ENCODE measurements around the gene NIBAN1.

NIBAN1 gene

DNA sequence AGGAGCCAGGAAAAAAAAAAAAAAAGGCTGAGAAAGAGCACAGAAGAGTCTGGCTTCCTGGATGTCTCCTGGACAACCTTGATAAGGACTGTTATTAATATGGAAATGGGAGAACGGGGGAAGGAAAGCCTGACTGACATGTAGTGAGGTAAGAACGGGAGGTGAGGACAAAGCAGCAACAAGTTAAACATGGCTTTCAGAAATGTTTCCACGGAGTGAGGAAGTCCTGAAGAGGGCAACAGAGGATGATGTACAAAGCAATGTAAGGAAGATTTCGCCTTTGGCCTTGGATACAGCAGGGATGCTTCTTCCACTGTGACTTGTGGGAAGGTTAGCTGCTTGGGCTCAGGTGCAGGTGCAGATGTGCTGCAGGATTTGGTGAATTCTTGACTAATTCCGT, 11.9 kb upstream of the NIBAN1 start:
- TF ChIP-seq, protein P1, sequence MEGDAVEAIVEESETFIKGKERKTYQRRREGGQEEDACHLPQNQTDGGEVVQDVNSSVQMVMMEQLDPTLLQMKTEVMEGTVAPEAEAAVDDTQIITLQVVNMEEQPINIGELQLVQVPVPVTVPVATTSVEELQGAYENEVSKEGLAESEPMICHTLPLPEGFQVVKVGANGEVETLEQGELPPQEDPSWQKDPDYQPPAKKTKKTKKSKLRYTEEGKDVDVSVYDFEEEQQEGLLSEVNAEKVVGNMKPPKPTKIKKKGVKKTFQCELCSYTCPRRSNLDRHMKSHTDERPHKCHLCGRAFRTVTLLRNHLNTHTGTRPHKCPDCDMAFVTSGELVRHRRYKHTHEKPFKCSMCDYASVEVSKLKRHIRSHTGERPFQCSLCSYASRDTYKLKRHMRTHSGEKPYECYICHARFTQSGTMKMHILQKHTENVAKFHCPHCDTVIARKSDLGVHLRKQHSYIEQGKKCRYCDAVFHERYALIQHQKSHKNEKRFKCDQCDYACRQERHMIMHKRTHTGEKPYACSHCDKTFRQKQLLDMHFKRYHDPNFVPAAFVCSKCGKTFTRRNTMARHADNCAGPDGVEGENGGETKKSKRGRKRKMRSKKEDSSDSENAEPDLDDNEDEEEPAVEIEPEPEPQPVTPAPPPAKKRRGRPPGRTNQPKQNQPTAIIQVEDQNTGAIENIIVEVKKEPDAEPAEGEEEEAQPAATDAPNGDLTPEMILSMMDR (conservative IDR thresholded peaks at IDR 0.05), result peak; percentile 75
- no peak overlapping the region for H3K27ac ChIP-seq

GRCh38 chr1:184982002-184982954, 8.0 kb upstream of the NIBAN1 start:
- TF ChIP-seq, protein P1 (conservative IDR thresholded peaks at IDR 0.05), result peak; percentile 95
- no peak overlapping the region for H3K27ac ChIP-seq

DNA sequence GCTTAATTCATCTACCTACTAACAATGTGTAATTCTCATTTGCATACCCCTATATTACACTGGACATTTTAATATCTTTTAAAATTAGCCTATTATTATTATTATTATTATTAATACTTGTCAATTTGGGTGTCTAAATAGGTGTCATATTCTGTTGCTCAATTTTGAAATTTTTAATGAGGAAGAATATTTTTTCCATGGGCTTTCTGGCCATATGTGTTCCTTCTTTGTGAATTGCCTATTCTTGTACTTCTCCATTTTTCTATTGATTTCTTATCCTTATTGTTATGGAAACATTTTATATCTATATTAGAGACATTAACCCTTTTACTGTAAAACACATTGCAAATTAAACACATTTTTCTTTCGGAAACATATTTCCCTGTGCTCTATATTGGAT, 6.4 kb upstream of the NIBAN1 start:
- TF ChIP-seq, protein P1 (conservative IDR thresholded peaks at IDR 0.05), result no peak
- H3K27ac ChIP-seq, result no peak overlapping the region

GRCh38 chr1:184975208-184975870, 1.0 kb upstream of the NIBAN1 start:
- H3K27ac ChIP-seq, result no peak overlapping the region
- TF ChIP-seq, protein P1 (conservative IDR thresholded peaks at IDR 0.05), result no peak

GRCh38 chr1:184974837-184975115, 468 bp upstream of the NIBAN1 start:
- TF ChIP-seq, protein P1 (conservative IDR thresholded peaks at IDR 0.05), result no peak
- no peak overlapping the region for H3K27ac ChIP-seq

DNA sequence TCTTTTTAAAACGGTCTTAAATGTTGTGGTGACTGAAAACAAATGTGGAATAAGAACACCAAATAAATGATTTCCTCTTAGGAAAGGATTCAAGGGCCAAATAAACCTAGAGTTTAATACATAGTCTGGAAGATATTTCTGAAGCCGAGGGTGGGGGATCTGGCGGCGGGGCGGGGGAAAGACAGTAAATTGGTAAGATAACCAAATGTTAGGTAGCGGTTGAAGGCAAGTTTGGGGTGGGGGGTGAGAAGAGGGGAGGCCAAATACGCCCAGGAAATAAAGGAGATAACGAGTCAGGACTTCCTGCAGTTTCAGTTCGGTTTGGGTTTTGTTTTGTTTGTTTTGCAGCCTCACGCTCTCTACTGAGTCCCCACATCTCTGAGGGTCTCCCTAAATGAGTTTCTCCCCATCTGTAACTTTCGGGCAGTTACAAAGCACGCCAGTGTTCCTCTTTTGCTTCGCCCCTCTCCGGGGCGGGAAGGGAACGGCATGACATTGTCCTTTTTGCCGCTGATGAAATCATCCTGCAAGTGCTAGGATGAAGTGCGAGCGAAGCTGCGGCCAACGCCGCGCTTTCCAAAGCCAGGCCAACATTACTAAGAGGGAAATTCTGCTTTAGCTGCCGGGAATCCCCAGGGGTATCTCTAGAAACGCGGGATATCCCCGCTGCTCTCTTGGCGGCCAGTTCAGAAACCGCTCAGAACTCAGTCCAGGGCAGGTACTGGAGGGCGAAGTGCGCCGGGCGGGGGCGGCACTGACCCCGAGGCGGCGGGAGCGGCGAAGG, 844 bp downstream of the NIBAN1 start:
- peak overlapping the region; percentile 58 for H3K27ac ChIP-seq
- TF ChIP-seq, protein P1 (conservative IDR thresholded peaks at IDR 0.05), result peak; percentile 25; the same call in 1 of the 2 replicates
